ENCODE measurements around the gene TGIF2.

The TGIF2 gene

DNA sequence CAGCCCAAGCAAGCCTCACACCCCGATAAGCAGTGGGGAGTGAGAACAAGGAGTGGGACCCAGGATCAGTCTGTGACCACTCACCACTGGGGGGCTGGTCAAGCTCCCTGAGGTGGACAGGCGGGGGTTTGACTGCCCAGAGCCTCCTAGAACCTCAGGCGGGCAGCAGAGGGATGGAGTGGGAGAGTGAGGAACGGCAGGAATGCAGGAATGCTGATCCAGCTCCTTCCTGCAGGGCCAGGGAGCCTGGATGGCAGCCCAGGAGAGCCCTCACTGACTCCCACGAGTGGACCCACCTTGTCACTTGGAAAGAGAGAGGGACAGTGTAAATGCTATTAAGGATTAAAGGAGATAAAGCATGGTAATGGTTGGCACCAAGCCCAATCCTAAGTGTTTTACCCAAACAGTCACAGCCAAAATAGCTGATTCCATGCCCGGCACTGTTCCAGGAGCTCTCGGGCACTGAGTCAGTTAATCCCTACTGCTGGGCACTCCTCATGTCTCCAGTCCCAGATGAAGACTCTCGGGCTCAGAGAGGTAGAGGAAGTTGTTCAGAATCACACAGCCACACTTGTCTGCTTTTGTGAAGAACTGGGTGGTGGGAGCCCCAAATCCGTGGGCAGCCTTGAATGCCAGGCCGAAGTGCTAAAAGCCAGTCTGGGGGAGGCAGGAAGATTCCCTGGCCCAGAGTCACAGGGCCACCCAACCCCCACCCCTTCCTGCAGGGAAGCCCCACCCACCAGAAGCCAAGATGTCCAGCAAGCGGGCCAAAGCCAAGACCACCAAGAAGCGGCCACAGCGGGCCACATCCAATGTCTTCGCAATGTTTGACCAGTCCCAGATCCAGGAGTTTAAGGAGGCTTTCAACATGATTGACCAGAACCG lies 29.0 kb upstream of the TGIF2 start:
- H3K27me3 ChIP-seq (replicated peaks; ENCODE audit: control insufficient read depth, insufficient read depth, low read length), result no peaks in the 10 kb centered on the region
- no peak for DNase-seq (ENCODE audit: extremely low read depth, insufficient read length)
- no peaks in the 10 kb centered on the region for H3K36me3 ChIP-seq (ENCODE audit: control insufficient read depth, insufficient read depth, low read length)
- H3K4me3 ChIP-seq (replicated peaks; ENCODE audit: low read depth, low read length), result no peak overlapping the region
- no peak for TF ChIP-seq CTCF (IDR thresholded peaks at IDR 0.05; ENCODE audit: insufficient read depth, low read length, poor library complexity, severe bottlenecking)

DNA sequence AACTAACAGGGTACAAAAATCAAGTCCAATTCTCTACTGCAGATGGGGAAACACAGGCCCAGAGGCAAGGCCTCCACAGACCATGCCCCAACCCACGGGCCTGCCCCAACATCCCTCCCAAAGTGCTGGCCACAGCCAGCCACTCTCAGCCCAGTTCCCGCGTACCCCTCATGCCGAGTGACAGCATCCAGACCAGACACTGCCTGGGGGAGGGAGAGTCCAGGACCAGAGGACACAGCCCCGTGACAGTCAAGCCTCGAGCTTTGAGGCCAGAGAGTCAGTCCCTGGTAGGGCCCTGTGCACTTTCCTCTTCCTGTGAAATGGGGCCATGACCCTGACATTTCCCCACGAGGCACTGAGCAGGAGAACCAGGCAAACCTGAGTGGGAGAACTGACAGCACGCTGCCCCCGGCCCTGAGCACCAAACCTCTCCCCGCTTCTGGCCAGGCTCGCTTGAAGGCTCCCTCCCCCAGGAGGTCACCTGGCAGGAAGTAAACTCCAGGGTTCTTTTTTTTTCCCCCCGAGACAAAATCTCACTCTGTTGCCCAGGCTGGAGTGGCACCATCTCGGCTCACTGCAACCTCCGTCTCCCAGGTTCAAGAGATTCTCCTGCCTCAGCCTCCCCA lies 27.2 kb upstream of the TGIF2 start:
- no peak for TF ChIP-seq CTCF (IDR thresholded peaks at IDR 0.05; ENCODE audit: insufficient read depth, low read length, poor library complexity, severe bottlenecking)
- no peak for DNase-seq (ENCODE audit: extremely low read depth, insufficient read length)
- no peaks in the 10 kb centered on the region for H3K36me3 ChIP-seq (ENCODE audit: control insufficient read depth, insufficient read depth, low read length)
- no peaks in the 10 kb centered on the region for H3K27me3 ChIP-seq (replicated peaks; ENCODE audit: control insufficient read depth, insufficient read depth, low read length)
- H3K4me3 ChIP-seq (replicated peaks; ENCODE audit: low read depth, low read length), result no peak overlapping the region

DNA sequence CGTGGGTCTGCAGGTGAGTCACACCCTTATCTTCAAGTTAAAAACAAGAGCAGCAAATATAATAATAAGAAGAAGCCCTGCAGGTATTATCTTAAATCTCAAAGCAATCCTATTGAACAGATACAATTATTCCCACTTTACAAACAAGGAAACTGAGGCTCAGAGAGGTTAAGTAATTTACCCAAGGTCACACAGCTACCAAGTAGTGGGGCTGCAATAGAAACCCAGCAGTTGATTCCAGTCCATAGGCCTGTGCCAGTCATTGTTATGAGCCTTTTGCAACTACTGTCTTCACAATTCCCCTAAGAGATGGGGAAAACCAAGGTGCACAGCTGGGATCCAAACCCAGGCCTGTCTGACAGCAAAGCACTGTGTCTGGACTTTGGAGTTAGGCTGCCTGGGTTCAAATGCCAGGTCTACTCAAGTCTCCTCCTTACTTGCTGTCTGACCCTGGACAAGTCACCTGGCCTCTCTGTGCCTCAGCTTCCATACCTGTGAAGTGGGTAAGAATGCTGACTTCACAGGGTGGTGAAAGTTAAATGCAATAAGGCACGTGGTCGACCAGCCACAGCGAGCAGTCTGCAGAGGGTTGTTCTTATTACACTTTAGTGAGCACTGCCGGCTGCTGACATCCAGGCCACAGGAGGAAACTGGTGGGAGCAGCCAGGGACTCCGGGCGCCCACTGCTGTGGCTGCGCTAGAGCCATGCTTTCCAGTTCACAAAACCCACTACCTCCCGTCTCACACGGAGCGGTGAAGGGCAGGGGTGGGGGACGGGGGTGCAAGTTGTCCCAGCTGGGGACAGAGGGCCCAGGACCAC lies 26.0 kb upstream of the TGIF2 start:
- Histone ChIP-seq H3K4me3 (replicated peaks; ENCODE audit: low read depth, low read length) (no peak overlapping the region), H3K36me3 (ENCODE audit: control insufficient read depth, insufficient read depth, low read length) (no peaks in the 10 kb centered on the region), H3K27me3 (replicated peaks; ENCODE audit: control insufficient read depth, insufficient read depth, low read length) (no peaks in the 10 kb centered on the region)
- DNase-seq (ENCODE audit: extremely low read depth, insufficient read length), result no peak
- TF ChIP-seq CTCF (IDR thresholded peaks at IDR 0.05; ENCODE audit: insufficient read depth, low read length, poor library complexity, severe bottlenecking), result no peak

DNA sequence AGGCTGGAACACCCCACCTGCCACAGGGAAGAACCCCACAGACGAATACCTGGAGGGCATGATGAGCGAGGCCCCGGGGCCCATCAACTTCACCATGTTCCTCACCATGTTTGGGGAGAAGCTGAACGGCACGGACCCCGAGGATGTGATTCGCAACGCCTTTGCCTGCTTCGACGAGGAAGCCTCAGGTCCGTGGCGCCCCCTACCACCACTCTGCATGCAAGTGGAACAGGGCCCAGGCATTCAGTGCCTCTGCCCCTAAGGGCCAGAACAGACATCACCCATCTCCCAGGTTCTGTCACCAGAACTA lies 25.4 kb upstream of the TGIF2 start:
- Histone ChIP-seq H3K27me3 (replicated peaks; ENCODE audit: control insufficient read depth, insufficient read depth, low read length) (no peaks in the 10 kb centered on the region), H3K36me3 (ENCODE audit: control insufficient read depth, insufficient read depth, low read length) (no peaks in the 10 kb centered on the region), H3K4me3 (replicated peaks; ENCODE audit: low read depth, low read length) (no peak overlapping the region)
- no peak for TF ChIP-seq CTCF (IDR thresholded peaks at IDR 0.05; ENCODE audit: insufficient read depth, low read length, poor library complexity, severe bottlenecking)
- no peak for DNase-seq (ENCODE audit: extremely low read depth, insufficient read length)

DNA sequence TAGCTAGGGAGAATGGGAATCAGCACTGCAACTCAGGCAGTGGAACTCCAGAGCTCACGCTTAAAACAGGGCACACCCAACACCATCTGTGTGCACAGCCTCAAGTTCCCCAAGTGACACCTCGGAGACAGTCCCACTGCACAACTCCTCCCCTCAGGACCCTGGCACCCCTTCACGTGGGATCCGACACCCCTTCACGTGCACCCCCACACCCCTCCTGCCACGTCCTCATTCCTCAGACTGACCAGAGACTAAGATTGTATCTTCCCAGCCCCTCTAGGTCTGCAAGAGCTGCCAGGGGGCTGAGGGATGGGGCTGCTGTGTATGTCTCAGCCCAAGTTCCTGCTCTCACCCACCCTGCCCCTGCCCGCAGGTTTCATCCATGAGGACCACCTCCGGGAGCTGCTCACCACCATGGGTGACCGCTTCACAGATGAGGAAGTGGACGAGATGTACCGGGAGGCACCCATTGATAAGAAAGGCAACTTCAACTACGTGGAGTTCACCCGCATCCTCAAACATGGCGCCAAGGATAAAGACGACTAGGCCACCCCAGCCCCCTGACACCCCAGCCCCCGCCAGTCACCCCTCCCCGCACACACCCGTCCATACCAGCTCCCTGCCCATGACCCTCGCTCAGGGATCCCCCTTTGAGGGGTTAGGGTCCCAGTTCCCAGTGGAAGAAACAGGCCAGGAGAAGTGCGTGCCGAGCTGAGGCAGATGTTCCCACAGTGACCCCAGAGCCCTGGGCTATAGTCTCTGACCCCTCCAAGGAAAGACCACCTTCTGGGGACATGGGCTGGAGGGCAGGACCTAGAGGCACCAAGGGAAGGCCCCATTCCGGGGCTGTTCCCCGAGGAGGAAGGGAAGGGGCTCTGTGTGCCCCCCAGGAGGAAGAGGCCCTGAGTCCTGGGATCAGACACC lies 24.4 kb upstream of the TGIF2 start:
- Histone ChIP-seq H3K4me3 (replicated peaks; ENCODE audit: low read depth, low read length) (no peak overlapping the region), H3K36me3 (ENCODE audit: control insufficient read depth, insufficient read depth, low read length) (no peaks in the 10 kb centered on the region), H3K27me3 (replicated peaks; ENCODE audit: control insufficient read depth, insufficient read depth, low read length) (no peaks in the 10 kb centered on the region)
- no peak for TF ChIP-seq CTCF (IDR thresholded peaks at IDR 0.05; ENCODE audit: insufficient read depth, low read length, poor library complexity, severe bottlenecking)
- no peak for DNase-seq (ENCODE audit: extremely low read depth, insufficient read length)
